HepG2 (cell line): ENCODE measurements around the gene ABCC5. TPM values are rescaled to one million over a fixed set of nuclear protein-coding genes. Genes with fewer than 3 reads are reported as not detected.

Experiments used
- CENPX ChIP-seq: sonication (generic); formaldehyde crosslinking; IDR thresholded peaks from 2 replicates; pipeline ENCODE4 v1.9.0; 2021; ENCODE audit warnings: mild to moderate bottlenecking, missing genetic modification reagents, moderate library complexity
- FOXO4 ChIP-seq: sonication (generic); formaldehyde crosslinking; conservative IDR thresholded peaks from 2 replicates; pipeline ENCODE4 v1.8.1; 2023; ENCODE audit warnings: missing genetic modification reagents
- GATA4 ChIP-seq: sonication (generic); IDR thresholded peaks from 2 replicates; pipeline ENCODE4 v1.6.1; 2016; ENCODE audit warnings: antibody characterized with exemption, low read depth, borderline replicate concordance
- HMG20A ChIP-seq: IDR thresholded peaks from 2 replicates; pipeline ENCODE4 v1.6.1; 2016; ENCODE audit warnings: borderline replicate concordance
- MTERF4 ChIP-seq: sonication (generic); formaldehyde crosslinking; IDR thresholded peaks from 2 replicates; pipeline ENCODE4 v1.8.0; 2023; ENCODE audit warnings: mild to moderate bottlenecking, missing genetic modification reagents
- NFIB ChIP-seq: sonication (generic); formaldehyde crosslinking; IDR thresholded peaks from 2 replicates; pipeline ENCODE4 v1.9.0; 2021; ENCODE audit warnings: missing genetic modification reagents, mild to moderate bottlenecking, borderline replicate concordance
- REXO4 ChIP-seq: sonication (generic); formaldehyde crosslinking; IDR thresholded peaks from 2 replicates; pipeline ENCODE4 v1.8.0; 2022; ENCODE audit warnings: missing genetic modification reagents, mild to moderate bottlenecking, borderline replicate concordance
- RXRA ChIP-seq: sonication (generic); formaldehyde crosslinking; IDR thresholded peaks from 2 replicates; pipeline ENCODE4 v1.5.1; 2020; ENCODE audit warnings: missing genetic modification reagents
- SIN3B ChIP-seq: fragments of 150-350 bp; IDR thresholded peaks from 2 replicates; pipeline ENCODE4 v1.6.1; 2014; ENCODE audit warnings: low read length
- TAF15 ChIP-seq: fragments of 200-400 bp; formaldehyde crosslinking; IDR thresholded peaks from one replicate; pipeline ENCODE4 v1.6.1; 2018; ENCODE audit warnings: mild to moderate bottlenecking, low read depth, low read length; ENCODE audit not compliant: poor library complexity, severe bottlenecking
- TBL1XR1 ChIP-seq: fragments of 150-350 bp; IDR thresholded peaks from 2 replicates; pipeline ENCODE4 v1.6.1; 2014; ENCODE audit warnings: borderline replicate concordance, low read length; ENCODE audit not compliant: partially characterized antibody
- ZNF224 ChIP-seq: sonication (generic); formaldehyde crosslinking; IDR thresholded peaks from 2 replicates; pipeline ENCODE4 v1.5.0; 2020; ENCODE audit warnings: mild to moderate bottlenecking, missing genetic modification reagents
- ZNF749 ChIP-seq: sonication (generic); formaldehyde crosslinking; IDR thresholded peaks from 2 replicates; pipeline ENCODE4 v1.8.0; 2022; ENCODE audit warnings: mild to moderate bottlenecking, missing genetic modification reagents, moderate library complexity, borderline replicate concordance
- polyA plus RNA-seq, 8 experiments: library from polyadenylated mRNA; depleted of rRNA in 3 of 8; stranded (reverse) in 7 of 8; unstranded in 1 of 8; fragments of >200 nt; fragmentation: Illumina TruSeq in 4 of 8; extraction: Trizol in 4 of 8; gene quantifications; 2 replicates each; pipeline versions ENCODE4 v1.2.1 to v1.2.3, GENCODE V29; 2011 to 2016; ENCODE audit warnings: low read depth in 4 of 8, missing spikeins in 1 of 8, mixed read lengths in 1 of 8; ENCODE audit not compliant: insufficient read depth in 1 of 8
- total RNA-seq, 5 experiments: library from RNA; depleted of rRNA; stranded (reverse); fragments of >200 nt; fragmentation: Illumina TruSeq; extraction: Trizol; gene quantifications; 2 replicates each; pipeline ENCODE4 v1.2.3, GENCODE V29; 2016; ENCODE audit warnings: low read depth in 1 of 5
- TF ChIP-seq, protein P1 (sequence below): IDR thresholded peaks from 2 replicates; pipeline ENCODE4 v1.6.1; 2016; ENCODE audit warnings: mild to moderate bottlenecking
- TF ChIP-seq, protein P2 (sequence below): sonication (generic); formaldehyde crosslinking; conservative IDR thresholded peaks from 2 replicates; pipeline ENCODE4 v1.4.0; 2020; ENCODE audit warnings: missing genetic modification reagents
- TF ChIP-seq, protein P3 (sequence below): sonication (generic); formaldehyde crosslinking; IDR thresholded peaks from 2 replicates; pipeline ENCODE4 v1.5.0; 2020; ENCODE audit warnings: mild to moderate bottlenecking, missing genetic modification reagents, moderate library complexity
- TF ChIP-seq, protein P4 (sequence below): IDR thresholded peaks from 2 replicates; pipeline ENCODE4 v1.6.1; 2016

ABCC5 gene
- total and polyA plus RNA-seq, 2 of the 13 experiments (the other 11 are each of a cell fraction or from before 2014, with no cell fraction given), result 12.5 to 12.7 TPM

- TF ChIP-seq, protein P1, sequence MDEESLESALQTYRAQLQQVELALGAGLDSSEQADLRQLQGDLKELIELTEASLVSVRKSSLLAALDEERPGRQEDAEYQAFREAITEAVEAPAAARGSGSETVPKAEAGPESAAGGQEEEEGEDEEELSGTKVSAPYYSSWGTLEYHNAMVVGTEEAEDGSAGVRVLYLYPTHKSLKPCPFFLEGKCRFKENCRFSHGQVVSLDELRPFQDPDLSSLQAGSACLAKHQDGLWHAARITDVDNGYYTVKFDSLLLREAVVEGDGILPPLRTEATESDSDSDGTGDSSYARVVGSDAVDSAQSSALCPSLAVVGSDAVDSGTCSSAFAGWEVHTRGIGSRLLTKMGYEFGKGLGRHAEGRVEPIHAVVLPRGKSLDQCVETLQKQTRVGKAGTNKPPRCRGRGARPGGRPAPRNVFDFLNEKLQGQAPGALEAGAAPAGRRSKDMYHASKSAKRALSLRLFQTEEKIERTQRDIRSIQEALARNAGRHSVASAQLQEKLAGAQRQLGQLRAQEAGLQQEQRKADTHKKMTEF, result peak; percentile 73
- no peak; the same call in 1 of the 2 replicates for TF ChIP-seq SIN3B
- no peak for TF ChIP-seq CENPX (CRISPR knock-in tag)
- no peak; the same call in 1 of the 2 replicates for TF ChIP-seq ZNF749
- TF ChIP-seq, protein P2, sequence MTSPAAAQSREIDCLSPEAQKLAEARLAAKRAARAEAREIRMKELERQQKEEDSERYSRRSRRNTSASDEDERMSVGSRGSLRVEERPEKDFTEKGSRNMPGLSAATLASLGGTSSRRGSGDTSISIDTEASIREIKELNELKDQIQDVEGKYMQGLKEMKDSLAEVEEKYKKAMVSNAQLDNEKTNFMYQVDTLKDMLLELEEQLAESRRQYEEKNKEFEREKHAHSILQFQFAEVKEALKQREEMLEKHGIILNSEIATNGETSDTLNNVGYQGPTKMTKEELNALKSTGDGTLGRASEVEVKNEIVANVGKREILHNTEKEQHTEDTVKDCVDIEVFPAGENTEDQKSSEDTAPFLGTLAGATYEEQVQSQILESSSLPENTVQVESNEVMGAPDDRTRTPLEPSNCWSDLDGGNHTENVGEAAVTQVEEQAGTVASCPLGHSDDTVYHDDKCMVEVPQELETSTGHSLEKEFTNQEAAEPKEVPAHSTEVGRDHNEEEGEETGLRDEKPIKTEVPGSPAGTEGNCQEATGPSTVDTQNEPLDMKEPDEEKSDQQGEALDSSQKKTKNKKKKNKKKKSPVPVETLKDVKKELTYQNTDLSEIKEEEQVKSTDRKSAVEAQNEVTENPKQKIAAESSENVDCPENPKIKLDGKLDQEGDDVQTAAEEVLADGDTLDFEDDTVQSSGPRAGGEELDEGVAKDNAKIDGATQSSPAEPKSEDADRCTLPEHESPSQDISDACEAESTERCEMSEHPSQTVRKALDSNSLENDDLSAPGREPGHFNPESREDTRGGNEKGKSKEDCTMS (CRISPR knock-in tag), result 0 out of 2 replicates have a peak, but pooled peaks have one; percentile 32
- no peak for TF ChIP-seq REXO4 (CRISPR knock-in tag)
- TF ChIP-seq NFIB, result no peak
- peak; percentile 11; the same call in 1 of the 2 replicates for TF ChIP-seq FOXO4 (CRISPR knock-in tag)
- TF ChIP-seq GATA4, result peak; percentile 50; the same call in 1 of the 2 replicates
- peak; percentile 66; the same call in 1 of the 2 replicates for TF ChIP-seq ZNF224 (CRISPR knock-in tag)
- TF ChIP-seq, protein P3, sequence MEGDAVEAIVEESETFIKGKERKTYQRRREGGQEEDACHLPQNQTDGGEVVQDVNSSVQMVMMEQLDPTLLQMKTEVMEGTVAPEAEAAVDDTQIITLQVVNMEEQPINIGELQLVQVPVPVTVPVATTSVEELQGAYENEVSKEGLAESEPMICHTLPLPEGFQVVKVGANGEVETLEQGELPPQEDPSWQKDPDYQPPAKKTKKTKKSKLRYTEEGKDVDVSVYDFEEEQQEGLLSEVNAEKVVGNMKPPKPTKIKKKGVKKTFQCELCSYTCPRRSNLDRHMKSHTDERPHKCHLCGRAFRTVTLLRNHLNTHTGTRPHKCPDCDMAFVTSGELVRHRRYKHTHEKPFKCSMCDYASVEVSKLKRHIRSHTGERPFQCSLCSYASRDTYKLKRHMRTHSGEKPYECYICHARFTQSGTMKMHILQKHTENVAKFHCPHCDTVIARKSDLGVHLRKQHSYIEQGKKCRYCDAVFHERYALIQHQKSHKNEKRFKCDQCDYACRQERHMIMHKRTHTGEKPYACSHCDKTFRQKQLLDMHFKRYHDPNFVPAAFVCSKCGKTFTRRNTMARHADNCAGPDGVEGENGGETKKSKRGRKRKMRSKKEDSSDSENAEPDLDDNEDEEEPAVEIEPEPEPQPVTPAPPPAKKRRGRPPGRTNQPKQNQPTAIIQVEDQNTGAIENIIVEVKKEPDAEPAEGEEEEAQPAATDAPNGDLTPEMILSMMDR, result peak; percentile 42; the same call in 1 of the 2 replicates
- TF ChIP-seq TBL1XR1, result no peak
- no peak for TF ChIP-seq HMG20A
- TF ChIP-seq TAF15, result no peak
- peak; percentile 75; the same call in 1 of the 2 replicates for TF ChIP-seq MTERF4 (CRISPR knock-in tag)
- TF ChIP-seq, protein P4, sequence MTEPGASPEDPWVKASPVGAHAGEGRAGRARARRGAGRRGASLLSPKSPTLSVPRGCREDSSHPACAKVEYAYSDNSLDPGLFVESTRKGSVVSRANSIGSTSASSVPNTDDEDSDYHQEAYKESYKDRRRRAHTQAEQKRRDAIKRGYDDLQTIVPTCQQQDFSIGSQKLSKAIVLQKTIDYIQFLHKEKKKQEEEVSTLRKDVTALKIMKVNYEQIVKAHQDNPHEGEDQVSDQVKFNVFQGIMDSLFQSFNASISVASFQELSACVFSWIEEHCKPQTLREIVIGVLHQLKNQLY, result 0 out of 2 replicates have a peak, but pooled peaks have one; percentile 32
- peak; percentile 76; the same call in 1 of the 2 replicates for TF ChIP-seq RXRA (CRISPR knock-in tag)
Measured at GRCh38 chr3:184017672-184018423, at the start of gene ABCC5 (continued).
